Medulla oblongata (tissue), 1 donor: ENCODE data around the gene NECTIN1.
A peak's percentile ranks its signal among the peaks of the same experiment; 100 is the strongest.

ENCODE experiments used
- DNase-seq: peaks from one replicate; pipeline ENCODE4 v3.0.0-alpha.2; 2015; ENCODE audit errors: extremely low spot score

Gene NECTIN1, protein sequence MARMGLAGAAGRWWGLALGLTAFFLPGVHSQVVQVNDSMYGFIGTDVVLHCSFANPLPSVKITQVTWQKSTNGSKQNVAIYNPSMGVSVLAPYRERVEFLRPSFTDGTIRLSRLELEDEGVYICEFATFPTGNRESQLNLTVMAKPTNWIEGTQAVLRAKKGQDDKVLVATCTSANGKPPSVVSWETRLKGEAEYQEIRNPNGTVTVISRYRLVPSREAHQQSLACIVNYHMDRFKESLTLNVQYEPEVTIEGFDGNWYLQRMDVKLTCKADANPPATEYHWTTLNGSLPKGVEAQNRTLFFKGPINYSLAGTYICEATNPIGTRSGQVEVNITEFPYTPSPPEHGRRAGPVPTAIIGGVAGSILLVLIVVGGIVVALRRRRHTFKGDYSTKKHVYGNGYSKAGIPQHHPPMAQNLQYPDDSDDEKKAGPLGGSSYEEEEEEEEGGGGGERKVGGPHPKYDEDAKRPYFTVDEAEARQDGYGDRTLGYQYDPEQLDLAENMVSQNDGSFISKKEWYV

DNA sequence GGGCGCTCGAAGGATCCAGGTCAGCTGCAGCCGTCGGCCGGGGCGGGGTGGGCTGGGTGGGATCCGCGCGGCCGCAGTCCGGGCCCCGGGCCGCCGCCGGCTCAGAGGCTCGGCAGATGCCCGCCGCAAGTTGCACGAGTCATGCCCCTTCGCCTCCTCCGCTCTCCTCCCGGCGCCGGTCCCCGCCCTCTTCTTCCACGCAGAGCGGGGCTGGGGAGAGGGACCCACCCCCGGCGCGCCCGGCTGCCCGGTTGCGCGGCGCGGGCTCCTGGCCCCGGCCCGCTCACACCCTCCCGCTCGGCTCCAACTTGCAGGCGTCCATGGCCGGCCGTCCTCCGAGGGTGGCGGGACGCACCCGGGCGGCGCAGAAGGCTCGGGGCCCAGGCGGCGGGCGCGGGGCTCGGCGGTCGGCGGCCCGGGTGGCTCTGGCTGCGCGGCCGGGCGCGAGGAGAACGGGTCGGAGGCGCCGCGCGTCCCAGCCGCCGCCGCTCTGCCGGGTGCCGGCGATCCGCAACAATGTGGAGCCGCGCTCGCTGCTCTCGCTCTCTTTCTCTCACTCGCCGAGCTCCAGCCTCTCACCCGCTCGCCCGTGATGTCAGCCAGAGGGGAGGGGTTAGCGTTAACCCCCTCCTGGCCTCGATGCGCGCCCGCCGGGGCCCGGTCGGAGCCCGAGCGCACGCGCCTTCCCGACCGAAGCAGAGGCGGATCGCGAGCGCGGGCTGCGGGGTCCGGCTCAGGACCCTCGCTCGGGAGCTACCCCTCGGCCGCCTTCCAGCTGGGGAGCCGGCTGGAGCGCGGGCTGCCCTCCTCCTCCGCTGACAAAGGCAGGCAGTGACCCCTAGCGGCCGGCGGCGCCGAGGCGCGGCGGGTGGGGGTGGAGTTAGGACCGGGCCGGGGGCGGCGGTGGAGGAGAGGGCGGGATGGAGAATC lies at the start of gene NECTIN1:
Gene NECTIN1 (minus strand): TSS at position 550 of the 930 bp plus-strand sequence. CDS start 647 bp downstream, outside the sequence.
- DNase-seq, result peak; percentile 92

DNA sequence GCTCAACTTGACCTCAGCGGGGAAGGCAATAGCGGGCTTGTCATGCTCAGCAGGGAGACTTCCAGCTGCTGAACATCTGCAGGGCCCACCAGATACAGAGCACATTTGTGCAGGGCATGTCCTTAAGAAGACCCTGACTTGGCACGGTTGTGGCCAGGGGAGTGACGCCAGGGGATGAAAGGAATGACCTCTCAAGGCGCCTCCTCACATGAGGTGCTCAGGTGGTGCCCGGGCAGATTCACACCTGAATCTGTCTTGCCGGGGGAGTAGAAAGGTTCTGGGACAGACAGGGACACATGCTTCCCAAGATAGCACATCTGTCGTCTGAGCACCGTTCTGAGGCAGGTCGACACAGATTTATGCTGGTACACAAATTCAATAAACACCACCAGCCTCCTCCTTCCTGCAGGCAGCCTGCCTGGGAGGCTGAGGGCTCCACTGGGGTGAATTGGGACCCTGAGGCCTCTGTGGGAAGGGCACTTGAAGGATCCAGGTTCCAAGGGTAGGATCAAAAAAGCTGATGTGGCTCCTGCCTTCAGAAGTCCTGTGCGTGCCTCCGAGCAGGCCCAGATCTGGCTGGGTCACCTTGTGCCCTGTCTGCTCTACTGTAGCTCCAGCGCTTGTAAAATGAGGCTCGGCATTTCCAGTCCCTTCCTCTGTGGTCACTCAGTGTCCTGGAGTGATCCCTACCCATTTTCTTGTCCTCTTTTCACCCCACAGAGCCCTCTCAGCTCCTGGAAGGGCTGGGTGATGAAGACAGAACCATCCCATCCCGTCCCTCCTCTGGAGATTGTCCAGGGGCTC lies 49.6 kb upstream of the NECTIN1 start:
- DNase-seq, result no peak

DNA sequence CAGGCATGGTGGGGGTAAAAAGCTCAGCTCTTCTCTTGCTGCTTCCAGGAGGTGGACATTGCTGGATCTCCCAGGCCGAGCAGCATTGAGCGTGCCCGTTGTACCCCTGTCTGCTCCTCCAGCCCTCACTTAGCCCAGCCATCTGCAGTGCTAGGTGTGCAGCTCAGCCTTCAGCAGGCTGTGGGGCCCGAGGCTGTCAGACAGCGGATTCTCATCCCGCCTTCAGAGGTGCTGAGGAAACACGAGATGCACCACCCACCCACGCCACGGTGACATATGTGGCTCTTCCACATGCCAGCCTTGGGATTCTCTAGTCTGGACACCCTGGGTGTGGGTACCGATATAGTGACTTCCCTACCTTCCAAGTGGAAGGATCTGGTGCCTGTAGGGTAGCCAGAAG lies 48.9 kb upstream of the NECTIN1 start:
- DNase-seq, result no peak

DNA sequence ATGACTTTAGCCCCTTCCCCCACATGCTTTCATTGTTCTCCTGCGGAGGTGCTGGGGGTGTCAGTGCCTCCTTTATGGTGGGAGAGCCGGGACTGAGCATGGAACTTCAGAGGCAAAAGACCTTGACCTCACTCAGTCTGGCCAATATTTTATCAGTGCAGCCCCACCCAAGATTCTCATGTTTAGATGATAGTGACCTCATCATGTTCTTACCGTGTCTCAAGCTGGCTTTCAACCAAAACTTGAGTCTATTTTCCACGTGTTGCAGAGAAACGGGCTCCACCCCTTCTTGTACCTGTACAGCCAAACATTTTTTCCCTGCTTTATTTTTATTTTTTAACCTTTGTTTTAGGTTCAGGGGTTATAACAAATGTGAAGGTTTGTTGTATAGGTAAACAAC lies 47.7 kb upstream of the NECTIN1 start:
- DNase-seq, result no peak

DNA sequence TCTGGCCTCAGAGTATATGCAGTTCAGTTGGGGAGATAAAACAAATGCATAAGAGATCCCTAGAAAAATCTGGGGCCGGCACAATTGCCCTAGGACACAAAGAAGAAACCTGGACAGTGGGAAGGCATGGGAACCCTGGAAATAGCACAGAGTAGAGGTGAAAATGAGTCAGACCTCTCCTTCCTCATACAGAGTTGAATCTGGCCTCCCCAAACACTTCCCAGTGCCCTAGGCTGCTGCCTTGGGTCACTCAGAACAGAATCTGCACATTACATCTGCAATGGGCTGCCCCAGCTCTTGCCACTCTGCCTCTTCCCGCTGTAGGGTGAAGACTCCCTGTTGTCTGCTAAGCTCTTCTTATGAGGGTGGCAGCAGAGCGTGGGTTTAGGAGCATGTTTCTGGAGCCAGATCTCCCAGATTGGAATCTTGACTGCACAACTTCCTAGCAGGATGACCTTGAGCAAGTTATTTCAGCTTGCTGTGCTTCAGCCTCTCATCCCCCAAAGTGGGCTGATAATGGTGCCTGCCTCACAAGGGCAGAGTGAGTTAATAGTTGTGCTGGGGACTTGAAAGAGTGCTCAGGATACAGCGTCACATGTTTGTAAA lies 47.1 kb upstream of the NECTIN1 start:
- DNase-seq, result no peak

DNA sequence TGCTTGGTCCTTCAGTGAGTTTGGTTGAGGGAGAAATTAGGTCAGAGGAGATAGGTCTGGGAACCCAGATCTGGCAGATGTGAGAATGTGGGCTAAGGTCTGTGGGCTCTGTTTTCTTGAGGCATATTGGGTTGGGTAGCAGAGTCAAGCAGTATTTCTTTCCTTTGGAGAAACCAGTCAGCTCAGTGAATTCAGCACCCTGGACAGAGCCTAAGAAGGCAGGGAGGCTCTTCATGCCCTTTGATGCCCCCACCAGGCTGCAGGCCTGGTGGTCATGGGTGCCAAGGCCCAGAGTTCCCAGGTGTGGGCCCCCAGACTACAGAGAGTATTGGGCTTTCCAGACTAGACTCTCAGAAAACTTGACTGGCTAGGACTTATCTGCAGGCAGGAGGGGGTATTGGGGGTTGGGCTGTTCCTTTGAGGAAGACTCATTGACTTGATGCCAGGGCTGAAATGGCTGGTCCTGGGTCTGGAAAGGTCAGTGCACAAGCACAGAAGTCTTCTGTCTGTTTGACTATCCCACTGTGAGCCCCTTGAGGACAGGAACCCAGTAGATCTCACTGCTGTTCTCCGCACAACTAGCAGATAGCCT lies 45.3 kb upstream of the NECTIN1 start:
- peak; percentile 21 for DNase-seq

DNA sequence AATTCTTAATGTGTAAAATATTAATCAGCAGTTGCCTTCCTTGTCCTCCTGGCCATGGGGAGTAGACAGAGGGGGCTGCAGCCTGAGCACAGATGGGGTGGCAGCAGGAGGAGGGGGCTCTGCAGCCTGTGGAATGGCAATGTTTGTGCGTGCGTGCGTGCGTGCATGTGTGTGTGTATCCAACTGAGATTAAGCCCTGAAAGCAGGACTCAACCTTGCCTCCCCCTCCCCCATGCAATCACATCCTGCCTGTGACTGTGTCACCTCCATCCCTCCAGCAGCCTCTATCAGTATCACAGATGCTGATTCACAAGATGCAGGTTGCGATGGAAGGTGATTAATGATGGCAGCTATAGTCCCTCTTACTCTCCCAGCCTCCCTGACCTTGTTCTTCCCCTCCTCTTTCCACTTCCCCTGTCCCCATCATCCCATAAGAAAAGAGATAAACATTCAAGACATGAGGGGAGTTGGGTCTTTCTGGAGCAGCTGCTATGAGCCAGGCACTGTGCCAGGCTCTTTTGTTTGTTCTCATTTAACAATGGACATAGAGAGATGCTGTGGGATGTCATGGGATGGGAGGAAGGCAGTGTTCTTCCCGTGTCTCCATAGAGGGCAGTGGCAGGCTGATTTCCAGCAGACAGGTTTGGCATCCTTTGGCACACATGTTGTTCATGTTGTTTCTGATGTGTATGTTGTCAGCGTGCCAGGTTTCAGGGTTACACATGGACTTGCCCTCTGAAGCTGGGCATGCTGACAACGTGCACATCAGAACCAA lies 43.8 kb upstream of the NECTIN1 start:
- DNase-seq, result peak; percentile 75

DNA sequence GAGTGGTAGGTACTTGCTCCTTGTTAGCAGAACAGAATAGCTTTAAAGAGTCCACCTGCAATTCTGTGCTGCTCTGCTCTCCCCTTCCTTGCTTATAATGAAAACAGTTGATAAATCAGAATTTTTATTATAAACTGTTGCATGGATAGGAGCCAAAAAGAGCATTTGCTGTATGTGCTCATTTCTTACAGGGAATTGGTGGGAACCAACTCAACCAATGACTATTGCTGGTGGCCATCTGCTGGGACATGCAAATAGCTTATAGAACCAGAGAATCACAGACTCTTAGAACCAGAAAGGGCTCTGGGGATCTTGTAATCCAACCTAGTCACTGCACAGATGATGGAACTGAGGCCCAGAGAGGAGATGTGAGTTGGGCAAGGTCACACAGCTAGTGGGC lies 43.1 kb upstream of the NECTIN1 start:
- no peak for DNase-seq

DNA sequence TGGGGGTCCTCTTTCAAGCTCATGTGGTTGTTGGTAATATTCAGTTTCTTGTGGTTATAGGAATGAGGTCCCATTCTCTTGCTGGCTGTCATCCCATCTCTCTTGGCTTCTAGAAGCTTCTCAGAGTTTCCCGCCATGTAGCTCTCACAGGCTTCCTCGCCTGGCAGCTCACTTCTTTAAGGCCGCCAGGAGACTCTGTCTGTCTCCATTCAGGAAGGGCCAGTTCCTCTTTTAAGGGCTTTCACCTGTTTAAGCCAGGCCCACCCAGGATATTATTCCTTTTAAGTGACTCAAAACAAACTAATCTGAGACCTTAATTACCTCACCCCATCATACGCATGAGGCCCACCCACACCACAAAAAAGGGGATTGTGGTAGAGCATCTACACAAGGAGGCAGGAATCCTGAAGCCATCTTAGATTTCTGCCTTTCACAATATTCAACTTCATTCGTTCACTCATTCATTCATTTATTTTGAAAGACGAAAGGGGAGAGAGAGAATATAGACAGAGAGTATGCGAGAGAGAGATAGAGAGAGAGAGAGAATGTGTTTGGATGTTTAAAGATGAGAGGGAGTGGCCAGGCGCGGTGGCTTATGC lies 42.3 kb upstream of the NECTIN1 start:
- no peak for DNase-seq

DNA sequence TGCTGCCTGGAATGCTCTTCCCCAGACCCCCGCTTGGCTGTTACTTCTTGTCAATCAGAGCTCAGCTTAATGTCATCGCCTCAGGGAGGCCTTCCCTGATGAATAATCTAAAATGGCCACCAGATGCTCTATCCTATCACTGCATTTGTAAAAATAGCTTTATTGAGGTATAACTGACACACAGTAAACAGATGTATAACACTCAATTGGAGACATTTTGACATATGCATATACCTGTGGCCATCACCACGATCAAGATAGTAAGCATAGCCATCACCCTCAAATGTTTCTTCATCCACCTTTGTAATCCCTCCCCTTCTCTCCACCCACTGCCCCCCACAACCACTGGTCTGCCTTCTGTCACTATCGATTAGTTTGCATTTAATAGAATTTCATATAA lies 36.6 kb upstream of the NECTIN1 start:
- DNase-seq, result no peak

DNA sequence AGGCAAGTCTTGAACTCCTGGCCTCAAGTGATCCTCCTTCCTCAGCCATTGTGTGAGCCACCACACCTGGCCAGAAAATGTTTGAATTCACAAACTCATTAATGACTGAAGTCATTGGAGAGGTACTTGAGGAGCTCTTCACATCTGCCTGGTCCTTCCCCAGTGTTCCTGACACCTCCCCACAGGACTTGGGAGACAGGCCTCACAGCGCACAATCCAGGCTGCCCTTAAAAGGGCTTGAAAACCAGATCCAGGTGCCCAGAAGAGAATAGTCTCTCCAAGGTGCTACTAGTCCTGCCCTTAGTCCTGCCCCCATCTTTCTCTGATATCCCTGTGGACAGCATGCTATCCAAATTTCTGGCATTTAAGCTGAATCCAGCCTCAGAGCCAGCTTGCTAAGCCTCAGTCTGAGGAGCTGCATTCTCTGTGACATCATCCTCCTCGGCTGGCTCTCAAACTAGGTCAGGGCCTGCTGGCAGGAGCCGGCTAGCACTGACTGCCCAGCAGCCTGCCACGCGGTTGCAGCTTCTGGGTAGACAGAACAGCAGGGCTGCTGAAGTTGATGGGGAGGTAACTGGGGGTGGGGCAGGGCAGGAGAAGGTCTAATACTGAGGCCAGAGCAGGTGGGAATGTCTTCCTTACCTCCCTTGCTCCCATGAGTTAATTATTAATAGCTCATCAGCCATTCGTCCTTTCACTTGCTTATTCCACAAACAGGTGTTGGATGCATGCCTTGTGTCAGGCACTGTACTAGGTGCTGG lies 35.3 kb upstream of the NECTIN1 start:
- peak; percentile 83 for DNase-seq

DNA sequence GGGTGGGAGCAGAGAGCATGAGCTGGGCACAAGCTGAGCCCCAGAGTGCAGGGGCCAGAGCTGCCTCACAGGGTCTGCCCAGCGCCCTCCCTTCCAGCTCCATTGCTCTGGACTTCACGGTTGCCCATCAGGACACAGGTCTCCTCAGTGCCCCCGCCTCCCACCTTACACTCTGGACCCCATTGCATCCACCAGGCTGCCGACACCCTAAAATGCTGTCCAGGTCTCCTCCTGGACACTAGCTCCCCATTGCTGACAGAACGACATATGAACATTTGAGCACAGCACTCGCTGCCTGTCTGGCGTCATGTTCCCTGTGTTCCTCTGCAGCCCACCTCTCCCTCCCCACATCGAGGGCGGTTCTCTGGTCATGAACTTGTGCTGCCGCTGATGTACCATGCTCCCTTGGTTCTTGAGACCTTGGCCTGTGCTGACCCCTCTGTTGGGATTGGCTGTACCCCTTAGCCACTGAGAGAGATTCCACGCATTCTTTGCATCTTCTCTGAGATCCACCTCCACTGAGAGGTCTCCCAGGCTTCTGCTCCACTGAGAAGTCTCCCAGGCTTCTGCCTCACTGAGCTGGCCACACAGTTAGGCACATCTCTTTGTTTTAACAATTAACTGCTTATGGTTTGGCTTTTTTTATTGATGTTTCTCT lies 34.2 kb upstream of the NECTIN1 start:
- no peak for DNase-seq

DNA sequence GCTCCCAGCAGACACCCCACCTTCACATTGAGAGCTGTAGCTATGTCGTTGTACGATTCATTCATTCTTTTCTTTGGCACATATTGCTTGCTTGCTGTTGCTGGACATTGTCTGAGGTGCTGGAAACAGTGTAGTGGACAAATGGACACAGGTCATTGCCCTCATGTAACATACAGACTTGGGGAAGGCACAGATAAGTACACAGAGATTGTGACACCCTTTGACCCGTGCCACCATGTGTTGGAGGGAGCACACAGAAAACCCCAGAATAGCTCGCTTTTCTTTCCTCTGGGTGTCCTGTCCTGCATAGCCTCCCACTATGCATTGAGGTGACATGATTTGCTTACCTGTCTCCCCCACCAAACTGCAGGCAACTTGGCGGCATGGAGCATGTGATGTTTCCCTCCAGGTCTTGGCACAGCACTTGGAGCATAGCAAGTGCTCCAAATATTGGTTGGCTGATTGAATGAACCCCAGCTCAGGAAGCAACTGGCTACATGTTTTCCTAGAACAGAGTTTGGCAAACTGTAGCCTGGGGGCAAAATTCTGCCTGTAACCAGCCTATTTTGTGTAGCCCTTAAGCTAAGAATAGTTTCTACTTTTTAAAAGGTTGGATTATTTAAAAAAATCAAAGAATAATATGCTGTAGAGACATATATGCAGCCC lies 30.9 kb upstream of the NECTIN1 start:
- DNase-seq, result no peak

DNA sequence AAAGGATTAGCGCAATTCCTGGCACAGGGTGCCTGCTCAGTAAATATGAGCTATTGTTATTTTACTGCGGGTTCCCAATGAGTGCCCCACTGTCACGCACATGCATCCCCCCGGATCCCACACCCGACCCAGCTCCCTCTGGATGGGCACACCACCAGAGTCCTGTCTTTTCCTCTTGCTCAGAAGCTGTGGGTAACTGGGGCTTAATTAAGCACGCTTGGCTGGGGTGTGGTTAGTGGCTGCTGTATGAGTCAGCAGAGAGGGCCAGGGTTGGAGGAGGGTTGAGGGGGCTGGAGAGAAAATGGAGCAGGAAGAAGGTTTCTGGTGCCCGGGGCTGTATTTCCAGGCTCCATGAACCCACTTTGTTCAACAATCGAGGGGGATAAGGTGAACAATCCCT lies 30.3 kb upstream of the NECTIN1 start:
- no peak for DNase-seq

DNA sequence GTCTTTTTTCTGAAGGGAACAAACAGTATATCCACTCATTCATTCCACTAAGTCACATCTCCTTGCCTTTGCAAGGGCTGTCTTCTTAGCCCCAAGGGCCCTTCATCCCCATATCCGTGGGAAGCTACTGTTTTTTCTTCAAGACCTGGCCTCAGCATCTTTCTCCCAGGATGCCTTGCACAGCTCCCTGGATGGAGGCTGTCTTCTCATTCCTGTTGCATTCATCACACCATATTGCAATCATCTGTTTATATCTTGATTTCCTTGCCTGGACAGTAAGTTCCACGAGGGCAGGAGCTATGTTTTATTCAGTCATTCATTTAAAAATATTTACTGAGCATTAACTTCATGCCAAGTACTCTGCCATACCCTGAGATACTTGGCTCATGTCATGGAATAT lies 29.3 kb upstream of the NECTIN1 start:
- DNase-seq, result no peak

DNA sequence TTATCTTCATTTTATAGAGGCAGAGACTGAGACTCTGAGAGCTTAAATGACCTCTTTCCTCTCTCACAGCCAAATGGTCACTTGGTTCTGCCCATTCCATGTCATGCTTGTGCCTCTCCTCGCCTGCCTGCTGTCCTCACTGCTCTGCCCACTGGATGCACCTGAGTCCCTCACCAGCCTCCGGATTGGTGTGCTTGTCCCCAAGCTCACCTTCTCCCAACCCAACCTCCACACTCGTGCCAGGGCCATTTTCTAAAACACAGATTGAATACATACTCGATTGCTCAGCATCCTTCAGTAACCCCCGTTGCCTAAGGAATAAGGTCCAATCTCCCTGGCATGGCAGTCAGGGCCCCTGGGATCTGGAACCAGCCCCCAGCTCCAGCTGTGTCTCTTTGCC lies 28.4 kb upstream of the NECTIN1 start:
- DNase-seq, result no peak

DNA sequence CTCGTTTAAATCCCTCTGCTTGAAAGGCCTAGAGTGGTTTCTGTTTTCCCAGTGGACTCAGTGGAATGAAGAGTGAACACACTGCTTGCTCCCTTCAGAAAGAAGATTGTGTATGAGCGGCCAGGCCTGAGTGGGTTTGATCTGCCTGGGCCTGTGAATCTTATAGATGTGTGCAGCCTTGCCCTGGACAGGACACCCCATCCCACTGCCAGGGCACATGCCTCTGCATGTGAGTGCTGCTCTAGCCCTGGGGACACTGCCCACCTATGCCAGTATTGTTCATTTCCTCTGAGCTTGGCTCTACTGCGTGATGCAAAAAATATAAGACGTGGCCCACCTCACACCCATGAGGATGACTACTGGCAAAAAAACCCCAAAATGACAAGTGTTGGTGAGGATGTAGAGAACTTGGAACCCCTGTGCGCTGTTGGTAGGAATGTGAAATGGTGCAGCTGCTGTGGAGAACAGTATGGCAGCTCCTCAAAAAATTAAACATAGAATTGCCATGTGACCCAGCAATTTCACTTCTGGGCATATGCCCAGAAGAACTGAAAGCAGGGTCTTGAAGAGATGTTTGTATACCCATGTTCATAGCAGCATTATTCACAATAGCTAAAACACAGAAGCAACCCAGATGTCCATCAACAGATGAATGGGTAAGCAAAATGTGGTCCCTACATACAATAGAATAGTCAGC lies 27.3 kb upstream of the NECTIN1 start:
- DNase-seq, result no peak
